ENCODE data around the gene RPLP2. TPM values are rescaled to one million over a fixed set of nuclear protein-coding genes. Genes with fewer than 3 reads are reported as not detected.

RPLP2 gene
- total and polyA plus RNA-seq, 2 of the 4 experiments (the other 2 are of a cell fraction): 59.9 to 1,897 TPM

GRCh38 chr11:793556-793955 lies 16.2 kb upstream of the RPLP2 start:
- intact Hi-C loops (cut with micrococcal nuclease): no loop called here

More at GRCh38 chr11:793556-793955, 16.2 kb upstream of the RPLP2 start:
- DNase-seq (no peak), ATAC-seq (ENCODE audit: low read depth) (no peak)
- dilution Hi-C loops (cut with HindIII; ENCODE audit: low sequenced_read_pairs, unreplicated experiment) (no loop called here), in situ Hi-C loops (cut with MboI; ENCODE audit: low sequenced_read_pairs) (no loop called here)
- TF ChIP-seq MAFK (IDR thresholded peaks at IDR 0.05; ENCODE audit: low read depth, low read length): no peak
- TF ChIP-seq RCOR1 (IDR thresholded peaks at IDR 0.05; ENCODE audit: insufficient replicate concordance, low read length): no peak
- TF ChIP-seq SMC3 (IDR thresholded peaks at IDR 0.05; ENCODE audit: low read depth, low read length): no peak
- TF ChIP-seq RFX5 (IDR thresholded peaks at IDR 0.05; ENCODE audit: low read depth, low read length): no peak
- TF ChIP-seq BHLHE40 (IDR thresholded peaks at IDR 0.05; ENCODE audit: low read depth, low read length): no peak
- TF ChIP-seq POLR2A (IDR thresholded peaks at IDR 0.05; ENCODE audit: low read depth, low read length): no peak
- no CpG with 5 or more reads among the region's 7 CpGs for WGBS, 2 experiments (ENCODE audit: extremely low coverage in 2 of 2, insufficient read length in 1 of 2)
- H3K79me1 ChIP-seq (ENCODE audit: low read depth in 1 of 2, low read length in 2 of 2): peaks cover 0 to 27% of the 10 kb centered on the region in 2 experiments; a peak in 3 of 4 replicates
- peak overlapping the region; percentile 5 for H2AFZ ChIP-seq (replicated peaks; ENCODE audit: low read length, poor library complexity)
- H3K9ac ChIP-seq (ENCODE audit: low read depth, low read length): no peak overlapping the region
- H3K4me3 ChIP-seq (ENCODE audit: insufficient read depth, low read depth, low read length): no peak overlapping the region
- no peak overlapping the region for H2AK5ac ChIP-seq (ENCODE audit: low read depth, low read length)
- H4K5ac ChIP-seq (ENCODE audit: low read depth, low read length): no peak overlapping the region
- H3K9me1 ChIP-seq (ENCODE audit: insufficient read depth, low read length): peaks cover 6% of the 10 kb centered on the region; the same call in 1 of the 2 replicates
- H3K9me3 ChIP-seq (ENCODE audit: control insufficient read depth, insufficient read depth, low read length): no peaks in the 10 kb centered on the region
- no peak overlapping the region for H4K91ac ChIP-seq (ENCODE audit: insufficient read depth, low read depth, low read length)
- H3K23ac ChIP-seq (ENCODE audit: low read depth, low read length): no peak overlapping the region
- H2BK120ac ChIP-seq (ENCODE audit: low read depth, low read length): no peak overlapping the region
- BruUV-seq (replicated peaks): no TSS peak
- peaks cover 16% of the 10 kb centered on the region for H3K4me1 ChIP-seq (ENCODE audit: control insufficient read depth, insufficient read depth, low read length)
- H3K56ac ChIP-seq (ENCODE audit: extremely low read depth, insufficient read depth, low read length): no peak overlapping the region
- H4K20me1 ChIP-seq (ENCODE audit: insufficient read depth, low read length): peaks cover 18% of the 10 kb centered on the region
- H3K27me3 ChIP-seq (ENCODE audit: control insufficient read depth, insufficient read depth, low read length): no peaks in the 10 kb centered on the region
- H3K27ac ChIP-seq (ENCODE audit: insufficient read depth, low read length): no peak overlapping the region
- H2BK15ac ChIP-seq (ENCODE audit: low read depth, low read length): no peak overlapping the region
- H3K18ac ChIP-seq (ENCODE audit: low read depth, low read length): no peak overlapping the region
- H2BK20ac ChIP-seq (ENCODE audit: low read depth, low read length): no peak overlapping the region
- no peak overlapping the region for H3K4ac ChIP-seq (ENCODE audit: low read depth, low read length)
- H2AK9ac ChIP-seq (replicated peaks; ENCODE audit: low read depth, low read length, poor library complexity): no peak overlapping the region
- no peak overlapping the region for H3K4me2 ChIP-seq (ENCODE audit: low read depth, low read length)
- no peak overlapping the region for H2BK5ac ChIP-seq (ENCODE audit: low read depth, low read length, poor library complexity, severe bottlenecking)
- no peak overlapping the region for H4K8ac ChIP-seq (ENCODE audit: low read depth in 2 of 2, low read length in 2 of 2)
- ChIA-PET POLR2A (ENCODE audit: unreplicated experiment) (no interaction called here), CTCF (no interaction called here)
- peaks cover 23% of the 10 kb centered on the region; the same call in 1 of the 2 replicates for H3K36me3 ChIP-seq (ENCODE audit: control insufficient read depth, insufficient read depth, low read length)
- H3K14ac ChIP-seq (replicated peaks; ENCODE audit: low read depth, low read length): no peak overlapping the region
